Muscle of leg (tissue), 11 donors: ENCODE data around the gene SPPL2C. TPM values are rescaled to one million over a fixed set of nuclear protein-coding genes. Genes with fewer than 3 reads are reported as not detected.

ENCODE experiments used
- DNase-seq: peaks from one replicate; pipeline ENCODE4 v3.0.0; 2013
- H3K27ac ChIP-seq: one replicate; pipeline ENCODE4 v1.5.1; 2013; ENCODE audit warnings: mild to moderate bottlenecking, low read length, control low read depth
- H3K27me3 ChIP-seq: one replicate; pipeline ENCODE4 v1.6.1; 2013; ENCODE audit warnings: low read length; ENCODE audit not compliant: control insufficient read depth, insufficient read depth
- H3K36me3 ChIP-seq: one replicate; pipeline ENCODE4 v1.6.1; 2013; ENCODE audit warnings: low read length; ENCODE audit not compliant: control insufficient read depth, insufficient read depth
- H3K4me1 ChIP-seq: one replicate; pipeline ENCODE4 v1.6.1; 2013; ENCODE audit warnings: low read length; ENCODE audit not compliant: control insufficient read depth, insufficient read depth
- H3K4me3 ChIP-seq: one replicate; pipeline ENCODE4 v1.5.1; 2013; ENCODE audit warnings: low read length, control low read depth
- H3K9me3 ChIP-seq: replicated peaks from 2 replicates; pipeline ENCODE4 v1.6.1; 2013; ENCODE audit warnings: low read depth, low read length; ENCODE audit not compliant: control insufficient read depth
- WGBS: methylation state at CpG from one replicate; pipeline ENCODE4 v1.1.5; 2013; ENCODE audit warnings: missing lambda C conversion rate; ENCODE audit not compliant: insufficient coverage; 5-methylcytosine and 5-hydroxymethylcytosine counted together
- polyA plus RNA-seq, 8 donors: library from polyadenylated mRNA; unstranded; fragments of 120-200 nt; gene quantifications; one replicate each; pipeline versions ENCODE4 v1.2.1 to v1.2.3, GENCODE V29; 2013; ENCODE audit warnings: inconsistent platforms in 1 of 8, low replicate concordance in 1 of 8; ENCODE audit not compliant: insufficient read length in 8 of 8, insufficient read depth in 1 of 8
- total RNA-seq: library from RNA; stranded (reverse); fragments of 120-200 nt; gene quantifications from one replicate; pipeline ENCODE4 v1.2.4, GENCODE V29; 2013

Gene SPPL2C
- total and polyA plus RNA-seq, 9 donors: not detected

- Histone ChIP-seq H3K4me3 (no peak overlapping the region), H3K27ac (no peak overlapping the region), H3K4me1 (peaks cover 4% of the 10 kb centered on the region), H3K9me3 (no peaks in the 10 kb centered on the region), H3K36me3 (no peaks in the 10 kb centered on the region), H3K27me3 (peaks cover 13% of the 10 kb centered on the region)
- WGBS: 38% methylated on average over 10 of the region's 15 CpGs
- no peak for DNase-seq
Measured at GRCh38 chr17:45848868-45849535, 4.3 kb downstream of the SPPL2C start.

GRCh38 chr17:45849536-45849990 is 4.9 kb downstream of the SPPL2C start:
- Histone ChIP-seq H3K27ac (no peak overlapping the region), H3K9me3 (no peaks in the 10 kb centered on the region), H3K4me1 (peaks cover 4% of the 10 kb centered on the region), H3K27me3 (peaks cover 13% of the 10 kb centered on the region), H3K4me3 (no peak overlapping the region), H3K36me3 (no peaks in the 10 kb centered on the region)
- DNase-seq: no peak
- 77% methylated on average over 6 of the region's 7 CpGs for WGBS

GRCh38 chr17:45850011-45850410 is 5.3 kb downstream of the SPPL2C start:
- no peaks in the 10 kb centered on the region for H3K9me3 ChIP-seq
- no peak overlapping the region for H3K4me3 ChIP-seq
- 100% methylated on average over 1 of the region's 4 CpGs for WGBS
- DNase-seq: no peak
- no peaks in the 10 kb centered on the region for H3K36me3 ChIP-seq
- peaks cover 4% of the 10 kb centered on the region for H3K4me1 ChIP-seq
- peaks cover 13% of the 10 kb centered on the region for H3K27me3 ChIP-seq
- no peak overlapping the region for H3K27ac ChIP-seq

- no peak for DNase-seq
- WGBS: 79% methylated on average over 3 of the region's 5 CpGs
- peaks cover 13% of the 10 kb centered on the region for H3K27me3 ChIP-seq
Measured at GRCh38 chr17:45850468-45850867, 5.8 kb downstream of the SPPL2C start.

GRCh38 chr17:45851022-45851421 is 6.3 kb downstream of the SPPL2C start:
- Histone ChIP-seq H3K36me3 (no peaks in the 10 kb centered on the region), H3K4me3 (no peak overlapping the region), H3K4me1 (peaks cover 4% of the 10 kb centered on the region), H3K27ac (no peak overlapping the region), H3K27me3 (peaks cover 13% of the 10 kb centered on the region), H3K9me3 (no peaks in the 10 kb centered on the region)
- DNase-seq: no peak
- WGBS: 79% methylated on average over 6 of the region's 6 CpGs

More at GRCh38 chr17:45850468-45850867, 5.8 kb downstream of the SPPL2C start:
- Histone ChIP-seq H3K4me1 (peaks cover 4% of the 10 kb centered on the region), H3K36me3 (no peaks in the 10 kb centered on the region), H3K4me3 (no peak overlapping the region), H3K9me3 (no peaks in the 10 kb centered on the region), H3K27ac (no peak overlapping the region)

GRCh38 chr17:45851464-45851863 is 6.8 kb downstream of the SPPL2C start:
- Histone ChIP-seq H3K27ac (no peak overlapping the region), H3K27me3 (peaks cover 11% of the 10 kb centered on the region), H3K36me3 (no peaks in the 10 kb centered on the region), H3K4me1 (peaks cover 4% of the 10 kb centered on the region), H3K9me3 (no peaks in the 10 kb centered on the region), H3K4me3 (no peak overlapping the region)
- no peak for DNase-seq
- 22% methylated on average over 7 of the region's 8 CpGs for WGBS

GRCh38 chr17:45851873-45852272 is 7.2 kb downstream of the SPPL2C start:
- H3K4me3 ChIP-seq: no peak overlapping the region
- no CpG with 5 or more reads among the region's 1 CpG for WGBS
- no peaks in the 10 kb centered on the region for H3K9me3 ChIP-seq
- no peak for DNase-seq
- no peak overlapping the region for H3K27ac ChIP-seq
- H3K36me3 ChIP-seq: no peaks in the 10 kb centered on the region
- H3K27me3 ChIP-seq: peaks cover 10% of the 10 kb centered on the region
- H3K4me1 ChIP-seq: peaks cover 4% of the 10 kb centered on the region

- H3K9me3 ChIP-seq: no peaks in the 10 kb centered on the region
- no peak overlapping the region for H3K27ac ChIP-seq
- peaks cover 10% of the 10 kb centered on the region for H3K27me3 ChIP-seq
- H3K4me1 ChIP-seq: peaks cover 4% of the 10 kb centered on the region
- peak; percentile 63 for DNase-seq
- 21% methylated on average over 3 of the region's 12 CpGs for WGBS
- H3K36me3 ChIP-seq: no peaks in the 10 kb centered on the region
- H3K4me3 ChIP-seq: no peak overlapping the region
Measured at GRCh38 chr17:45852535-45853297, 8.0 kb downstream of the SPPL2C start.

GRCh38 chr17:45854209-45854608 is 9.5 kb downstream of the SPPL2C start:
- Histone ChIP-seq H3K4me1 (no peaks in the 10 kb centered on the region), H3K9me3 (no peaks in the 10 kb centered on the region), H3K27ac (no peak overlapping the region), H3K27me3 (peaks cover 10% of the 10 kb centered on the region), H3K36me3 (no peaks in the 10 kb centered on the region), H3K4me3 (no peak overlapping the region)
- no peak for DNase-seq
- 79% methylated on average over 7 of the region's 9 CpGs for WGBS

GRCh38 chr17:45855691-45856336 is 11.1 kb downstream of the SPPL2C start:
- no peaks in the 10 kb centered on the region for H3K9me3 ChIP-seq
- 70% methylated on average over 1 of the region's 2 CpGs for WGBS
- no peaks in the 10 kb centered on the region for H3K4me1 ChIP-seq
- H3K27ac ChIP-seq: no peak overlapping the region
- no peak for DNase-seq
- peaks cover 10% of the 10 kb centered on the region for H3K27me3 ChIP-seq
- no peaks in the 10 kb centered on the region for H3K36me3 ChIP-seq
- no peak overlapping the region for H3K4me3 ChIP-seq
